Naive thymus-derived CD4-positive, alpha-beta T cell (primary cell): ENCODE measurements around the gene TSEN54. TPM values are rescaled to one million over a fixed set of nuclear protein-coding genes. Genes with fewer than 3 reads are reported as not detected.

Source experiments
- ATAC-seq: fragments of 150-1000 bp; cut with Tn5 transposase; 2 replicates; pipeline ENCODE4 v1.10.0; 2021; ENCODE audit warnings: mild to moderate bottlenecking, moderate library complexity
- CTCF ChIA-PET: fragments of 350-600 bp; sonication (Branson Sonifier 250); formaldehyde crosslinking; loops from one replicate; lab custom pipeline; 2021; ENCODE audit warnings: antibody characterized with exemption; lab: Charles Lee
- POLR2A ChIA-PET: fragments of 350-600 bp; sonication (Branson Sonifier 250); formaldehyde crosslinking; loops from one replicate; lab custom pipeline; 2021; ENCODE audit warnings: antibody characterized with exemption, inconsistent platforms; lab: Charles Lee
- DNase-seq, 9 donors: peaks; one replicate each; pipeline versions ENCODE4 v3.0.0 to v3.0.0-alpha.2; 2020 to 2022; ENCODE audit warnings: mixed read lengths in 1 of 9
- H3K27ac ChIP-seq: one replicate; pipeline ENCODE4 v1.7.0; 2013; ENCODE audit warnings: mild to moderate bottlenecking, low read depth, low read length, moderate library complexity
- H3K27me3 ChIP-seq, 2 donors: one replicate each; pipeline ENCODE4 v1.7.0; 2013; ENCODE audit warnings: low read length in 2 of 2, mild to moderate bottlenecking in 2 of 2, moderate library complexity in 2 of 2; ENCODE audit not compliant: control insufficient read depth in 2 of 2, insufficient read depth in 2 of 2
- H3K36me3 ChIP-seq, 3 experiments: 1 replicate in 2 of 3; 2 replicates in 1 of 3; pipeline ENCODE4 v1.7.0; 2013; ENCODE audit warnings: low read length in 3 of 3, mild to moderate bottlenecking in 3 of 3, moderate library complexity in 1 of 3; ENCODE audit not compliant: insufficient read depth in 3 of 3, control insufficient read depth in 2 of 3
- H3K4me1 ChIP-seq, 2 donors: one replicate each; pipeline ENCODE4 v1.7.0; 2013; ENCODE audit warnings: low read length in 2 of 2, mild to moderate bottlenecking in 2 of 2, moderate library complexity in 1 of 2; ENCODE audit not compliant: control insufficient read depth in 2 of 2, insufficient read depth in 2 of 2
- H3K4me3 ChIP-seq: 2 replicates; pipeline ENCODE4 v1.7.0; 2013; ENCODE audit warnings: mild to moderate bottlenecking, low read length
- H3K9me3 ChIP-seq, 3 experiments: 1 replicate in 2 of 3; 2 replicates in 1 of 3; pipeline ENCODE4 v1.7.0; 2013; ENCODE audit warnings: low read length in 3 of 3; ENCODE audit not compliant: control insufficient read depth in 2 of 3
- H3K27ac Mint-ChIP-seq, 9 donors: one replicate each; pipeline ENCODE4 v1.8.0; 2020 to 2022; ENCODE audit warnings: mixed read lengths in 9 of 9, mild to moderate bottlenecking in 8 of 9, moderate library complexity in 5 of 9, inconsistent platforms in 2 of 9
- H3K27me3 Mint-ChIP-seq, 5 donors: one replicate each; pipeline ENCODE4 v1.8.0; 2021 to 2022; ENCODE audit warnings: mixed read lengths in 5 of 5, mild to moderate bottlenecking in 1 of 5
- H3K36me3 Mint-ChIP-seq, 5 donors: one replicate each; pipeline ENCODE4 v1.8.0; 2020 to 2022; ENCODE audit warnings: mixed read lengths in 5 of 5, mild to moderate bottlenecking in 3 of 5, inconsistent platforms in 1 of 5
- H3K4me1 Mint-ChIP-seq, 7 donors: one replicate each; pipeline ENCODE4 v1.8.0; 2020 to 2022; ENCODE audit warnings: mixed read lengths in 7 of 7, mild to moderate bottlenecking in 3 of 7, inconsistent platforms in 1 of 7
- H3K4me3 Mint-ChIP-seq, 10 donors: one replicate each; pipeline ENCODE4 v1.8.0; 2020 to 2022; ENCODE audit warnings: mild to moderate bottlenecking in 10 of 10, mixed read lengths in 10 of 10, moderate library complexity in 6 of 10, inconsistent platforms in 2 of 10
- H3K9me3 Mint-ChIP-seq, 11 donors: one replicate each; pipeline ENCODE4 v1.8.0; 2020 to 2022; ENCODE audit warnings: mixed read lengths in 11 of 11, mild to moderate bottlenecking in 4 of 11, inconsistent platforms in 1 of 11, moderate library complexity in 1 of 11
- intact Hi-C, 2 donors: fragments of 100-400 bp; cut with micrococcal nuclease; formaldehyde crosslinking; loops; one replicate each; pipeline ENCODE4 v1.15.1; 2023
- polyA plus RNA-seq, 2 donors: library from polyadenylated mRNA; unstranded; fragments of 300-500 nt; fragmentation: Illumina TruSeq; gene quantifications; one replicate each; pipeline ENCODE4 v1.2.3, GENCODE V29; 2021
- total RNA-seq, 6 experiments: library from RNA in 5 of 6; stranded (reverse) in 5 of 6; gene quantifications; 1 replicate in 5 of 6; 2 replicates in 1 of 6; pipeline ENCODE4 v1.2.3 and lab custom pipeline; 2021 to 2026

The TSEN54 gene
- total and polyA plus RNA-seq, 7 experiments from 2014 or later: 36.2 to 85.0 (median 56.7) TPM

DNA sequence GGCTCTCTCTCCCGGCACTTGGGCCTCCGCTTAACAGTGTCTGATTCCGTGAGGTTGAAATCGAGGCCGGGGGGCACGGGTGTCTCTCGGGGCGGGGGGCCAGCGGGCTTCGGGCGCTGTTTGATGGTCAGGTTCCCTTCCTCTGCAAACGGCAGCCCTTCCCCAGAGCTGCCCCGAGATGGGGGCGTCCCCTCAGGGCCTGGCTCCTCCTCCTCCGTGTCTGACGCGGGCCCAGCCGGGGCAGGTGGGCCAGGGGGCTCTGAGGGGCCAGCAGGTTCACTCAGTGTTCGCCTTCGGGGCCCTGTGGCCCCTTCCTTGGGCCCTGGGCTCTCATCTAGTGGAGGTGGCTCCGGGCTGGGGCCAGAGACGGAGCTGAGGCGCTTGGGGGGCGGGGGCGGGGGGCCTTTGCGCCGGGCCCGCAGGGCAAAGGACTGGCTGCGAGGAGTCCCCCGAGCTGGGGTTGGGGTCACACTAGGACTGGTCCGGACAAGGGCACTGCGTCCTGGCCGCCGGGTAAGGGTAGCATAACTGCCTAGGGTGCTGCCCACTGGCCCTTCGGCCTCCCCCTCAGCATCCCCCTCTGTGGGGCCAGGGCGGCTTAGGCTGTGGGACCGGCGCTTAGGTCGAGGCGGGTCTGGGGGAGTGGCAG is 14.1 kb upstream of the TSEN54 start:
- Mint-ChIP-seq H3K4me1 (peaks cover 0 to 11% (median 7%) of the 10 kb centered on the region in 7 donors), H3K4me3 (no peak overlapping the region), H3K9me3 (no peaks in the 10 kb centered on the region), H3K27ac (no peak overlapping the region), H3K27me3 (no peaks in the 10 kb centered on the region), H3K36me3 (peaks cover 0 to 4% (median 3%) of the 10 kb centered on the region in 5 donors)
- H3K27ac ChIP-seq: no peak overlapping the region
- H3K9me3 ChIP-seq: no peaks in the 10 kb centered on the region
- H3K36me3 ChIP-seq: peaks cover 0 to 28% (median 0%) of the 10 kb centered on the region in 3 experiments
- ChIA-PET CTCF (interaction anchor here (1.0 to 1.3 kb wide), 2 partner anchors 25 to 27 kb away, joined by 3 to 4 read pairs; no protein-coding TSS in a partner anchor), POLR2A (interaction anchor here (1.1 to 1.2 kb wide), 2 partner anchors 8 to 46 kb away, joined by 3 to 4 read pairs; partner anchors contain the start of gene TMEM94)
- DNase-seq: no peak
- ATAC-seq: no peak
- H3K27me3 ChIP-seq: no peaks in the 10 kb centered on the region
- no peak overlapping the region for H3K4me3 ChIP-seq
- intact Hi-C loops: no loop called here
- peaks cover 0 to 7% of the 10 kb centered on the region in 2 donors for H3K4me1 ChIP-seq

DNA sequence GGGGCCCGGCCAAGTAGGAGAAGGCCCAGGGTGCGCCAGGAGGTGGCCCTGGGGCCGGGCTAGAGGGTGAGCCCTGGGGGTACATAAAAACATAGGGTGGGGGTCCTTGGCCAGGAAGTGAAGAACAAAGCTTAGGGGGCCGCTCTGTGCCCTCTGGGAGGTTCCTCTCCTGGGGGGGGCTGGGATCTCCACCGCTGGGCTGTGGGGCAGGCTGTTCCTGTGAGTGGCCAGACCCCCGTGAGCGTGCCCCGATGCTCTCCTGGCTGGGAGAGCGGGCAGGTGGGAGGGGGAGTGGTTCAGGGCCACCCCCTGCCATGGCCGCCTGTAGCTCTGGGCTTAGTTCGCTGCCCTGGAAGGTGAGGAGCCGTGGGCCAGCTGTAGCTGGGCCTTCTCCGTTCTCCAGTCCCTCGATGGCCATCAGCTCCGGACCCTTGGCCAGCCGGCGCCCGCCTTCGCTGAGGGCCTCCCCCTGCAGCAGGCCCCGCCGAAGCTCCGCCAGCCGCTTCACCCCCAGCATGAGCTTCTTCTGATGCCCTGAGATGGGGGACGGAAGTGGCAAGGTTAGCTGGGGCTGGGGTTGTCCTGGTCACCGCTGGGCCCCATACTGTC is 13.5 kb upstream of the TSEN54 start:
- ChIA-PET CTCF (interaction anchor here (1.0 to 1.3 kb wide), 2 partner anchors 25 to 26 kb away, joined by 3 to 4 read pairs; no protein-coding TSS in a partner anchor), POLR2A (interaction anchor here (1.1 to 1.5 kb wide), 2 partner anchors 16 to 47 kb away, joined by 4 read pairs; partner anchors contain the start of gene TMEM94)
- Histone ChIP-seq H3K9me3 (no peaks in the 10 kb centered on the region), H3K4me3 (no peak overlapping the region), H3K36me3 (peaks cover 0 to 24% (median 0%) of the 10 kb centered on the region in 3 experiments), H3K4me1 (peaks cover 0 to 5% of the 10 kb centered on the region in 2 donors), H3K27ac (no peak overlapping the region), H3K27me3 (no peaks in the 10 kb centered on the region)
- Mint-ChIP-seq H3K4me3 (no peak overlapping the region), H3K4me1 (peaks cover 0 to 6% (median 4%) of the 10 kb centered on the region in 7 donors), H3K36me3 (peaks cover 0 to 2% (median 0%) of the 10 kb centered on the region in 5 donors), H3K9me3 (no peaks in the 10 kb centered on the region), H3K27ac (no peak overlapping the region), H3K27me3 (no peaks in the 10 kb centered on the region)
- ATAC-seq (no peak), DNase-seq (no peak)
- intact Hi-C loops: no loop called here

DNA sequence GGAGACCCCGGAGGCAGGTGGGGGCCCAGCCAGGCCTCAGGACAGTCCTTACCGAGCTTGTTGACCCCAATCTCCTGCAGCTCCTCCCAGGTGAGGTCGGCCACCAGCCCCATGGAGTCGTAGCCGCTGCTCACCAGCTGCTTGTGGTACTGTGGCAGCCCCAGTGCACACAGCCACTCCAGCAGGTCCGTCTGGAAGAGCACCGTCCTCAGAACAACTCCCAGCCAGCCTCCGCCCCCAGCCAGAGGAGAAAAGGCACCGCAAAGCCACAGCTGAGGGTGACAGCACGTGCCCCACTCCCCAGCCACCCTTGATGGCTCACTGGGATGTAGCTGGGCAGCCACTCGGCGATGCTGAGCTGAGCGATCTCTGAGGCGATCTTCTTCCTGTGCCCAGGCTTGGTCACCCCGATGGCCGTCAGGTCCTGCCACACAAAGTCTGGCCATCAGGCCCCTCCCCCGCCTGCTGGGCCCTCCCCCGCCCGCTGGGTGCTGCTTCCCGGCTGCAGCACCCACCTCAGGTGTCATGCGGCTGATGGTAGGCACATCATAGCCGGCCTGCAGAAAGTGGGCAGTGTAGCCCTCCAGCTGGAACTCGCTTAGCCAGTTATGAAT is 12.9 kb upstream of the TSEN54 start:
- no peaks in the 10 kb centered on the region for H3K9me3 Mint-ChIP-seq
- no peak overlapping the region for H3K4me3 Mint-ChIP-seq
- Histone ChIP-seq H3K4me3 (no peak overlapping the region), H3K36me3 (peaks cover 0 to 18% (median 0%) of the 10 kb centered on the region in 3 experiments), H3K9me3 (no peaks in the 10 kb centered on the region), H3K27me3 (no peaks in the 10 kb centered on the region), H3K27ac (no peak overlapping the region), H3K4me1 (no peaks in the 10 kb centered on the region)
- DNase-seq (no peak), ATAC-seq (no peak)
- CTCF ChIA-PET: interaction anchor here (1.0 to 1.3 kb wide), 2 partner anchors 24 to 26 kb away, joined by 3 to 4 read pairs; no protein-coding TSS in a partner anchor
- no peaks in the 10 kb centered on the region for H3K36me3 Mint-ChIP-seq
- POLR2A ChIA-PET: interaction anchor here (1.1 to 1.5 kb wide), 2 partner anchors 16 to 47 kb away, joined by 4 read pairs; partner anchors contain the start of gene TMEM94
- peaks cover 0 to 4% (median 0%) of the 10 kb centered on the region in 7 donors for H3K4me1 Mint-ChIP-seq
- H3K27me3 Mint-ChIP-seq: no peaks in the 10 kb centered on the region
- H3K27ac Mint-ChIP-seq: no peak overlapping the region
- intact Hi-C loops: no loop called here

DNA sequence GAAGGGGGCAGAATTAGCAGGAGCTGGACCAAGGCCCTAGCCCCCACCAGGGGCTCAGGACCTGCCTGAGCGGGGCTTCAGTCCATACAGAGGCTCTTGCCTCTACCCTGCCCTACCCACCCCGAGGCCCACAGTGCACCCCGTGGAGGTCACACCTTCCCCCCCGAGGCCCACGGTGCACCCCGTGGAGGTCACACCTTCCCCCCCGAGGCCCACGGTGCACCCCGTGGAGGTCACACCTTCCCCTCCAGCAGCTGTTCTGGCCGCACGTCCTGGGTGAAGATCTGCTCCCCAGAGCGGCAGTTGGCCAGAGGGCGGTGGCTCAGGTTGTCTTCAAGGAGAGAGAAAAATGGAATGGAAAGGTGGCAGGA is 12.4 kb upstream of the TSEN54 start:
- ChIA-PET CTCF (no interaction called here), POLR2A (interaction anchor here (1.5 kb wide), 1 partner anchor 17 kb away, joined by 4 read pairs; no protein-coding TSS in a partner anchor)
- intact Hi-C loops: loop anchor here in 1 of 2 donors (1.0 to 2.0 kb wide), 2 partner anchors 21 to 59 kb away; partner anchors contain the start of gene LLGL2
- Histone ChIP-seq H3K36me3 (peaks cover 0 to 13% (median 0%) of the 10 kb centered on the region in 3 experiments), H3K4me3 (no peak overlapping the region), H3K27me3 (no peaks in the 10 kb centered on the region), H3K4me1 (no peaks in the 10 kb centered on the region), H3K9me3 (no peaks in the 10 kb centered on the region), H3K27ac (no peak overlapping the region)
- Mint-ChIP-seq H3K27ac (no peak overlapping the region), H3K4me1 (peaks cover 0 to 2% (median 0%) of the 10 kb centered on the region in 7 donors), H3K27me3 (no peaks in the 10 kb centered on the region), H3K36me3 (no peaks in the 10 kb centered on the region), H3K9me3 (no peaks in the 10 kb centered on the region), H3K4me3 (no peak overlapping the region)
- peak; percentile 60 for ATAC-seq
- DNase-seq: no peak

DNA sequence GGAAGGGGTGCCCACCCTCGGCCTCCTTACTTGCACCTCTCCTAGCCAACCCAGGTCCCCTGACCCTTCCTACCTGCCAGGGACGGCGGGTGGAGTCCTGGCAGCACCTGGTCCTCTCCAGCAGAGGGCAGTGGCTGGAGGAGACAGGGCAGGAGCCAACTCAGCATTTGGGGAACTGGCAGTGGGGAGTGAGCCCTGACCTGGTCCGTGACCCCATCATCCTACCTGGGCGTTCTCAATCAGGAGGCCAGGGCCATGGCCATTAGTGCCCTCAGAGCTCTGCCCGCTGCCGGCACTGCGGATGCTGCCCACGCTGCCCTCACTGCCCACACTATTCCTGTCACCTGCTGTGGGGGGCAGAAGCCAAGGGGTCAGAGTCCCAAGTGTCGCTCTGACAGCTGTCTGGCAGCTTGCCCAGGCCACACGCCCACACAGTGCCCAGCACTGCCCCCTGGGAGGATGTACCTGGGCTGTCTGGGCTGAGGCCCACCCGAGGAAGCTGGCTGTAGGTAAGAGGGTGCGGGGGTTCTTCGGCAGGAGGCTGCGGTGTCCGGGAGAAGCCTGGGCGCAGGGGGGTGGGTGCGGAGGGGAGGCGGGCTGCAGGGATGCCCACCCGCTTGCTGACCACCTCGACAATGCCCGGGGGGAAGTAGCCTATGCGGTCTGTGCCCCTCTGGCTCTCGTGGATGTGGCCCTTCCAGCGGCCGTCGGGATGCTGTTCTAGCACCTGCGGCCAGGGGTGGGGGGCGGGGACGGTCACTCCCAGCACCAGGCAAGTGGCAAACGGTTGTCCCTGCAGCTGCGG is 11.8 kb upstream of the TSEN54 start:
- DNase-seq (peak in 4 of 9 donors; percentile 26 to 41 (median 38)), ATAC-seq (peak; percentile 73)
- Mint-ChIP-seq H3K27ac (no peak overlapping the region), H3K9me3 (no peaks in the 10 kb centered on the region), H3K4me1 (peaks cover 0 to 2% (median 0%) of the 10 kb centered on the region in 7 donors), H3K4me3 (no peak overlapping the region), H3K27me3 (no peaks in the 10 kb centered on the region), H3K36me3 (no peaks in the 10 kb centered on the region)
- CTCF ChIA-PET: interaction anchor here (1.6 kb wide), 1 partner anchor 14 kb away, joined by 4 read pairs; no protein-coding TSS in a partner anchor
- POLR2A ChIA-PET: interaction anchor here (1.0 to 1.5 kb wide), 2 partner anchors 17 to 516 kb away, joined by 3 to 4 read pairs; no protein-coding TSS in a partner anchor
- H3K4me1 ChIP-seq: no peaks in the 10 kb centered on the region
- no peaks in the 10 kb centered on the region for H3K27me3 ChIP-seq
- H3K27ac ChIP-seq: no peak overlapping the region
- no peaks in the 10 kb centered on the region for H3K9me3 ChIP-seq
- intact Hi-C loops: loop anchor here in 1 of 2 donors (1.0 to 2.0 kb wide), 2 partner anchors 21 to 58 kb away; partner anchors contain the start of gene LLGL2
- H3K36me3 ChIP-seq: peaks cover 0 to 7% (median 0%) of the 10 kb centered on the region in 3 experiments
- no peak overlapping the region for H3K4me3 ChIP-seq

DNA sequence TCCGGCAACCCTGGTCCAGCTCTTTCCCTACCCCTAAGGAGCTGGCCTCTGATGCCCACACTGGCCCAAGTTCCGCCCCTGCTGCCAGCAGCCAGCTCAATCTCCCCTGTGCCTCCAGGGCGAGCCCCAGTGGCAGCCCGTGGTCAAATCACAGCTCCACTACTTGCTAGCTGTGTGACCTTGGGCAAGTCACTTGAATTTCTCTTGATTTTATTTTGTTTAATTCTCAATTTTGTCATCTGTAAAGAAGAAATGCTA is 11.2 kb upstream of the TSEN54 start:
- ATAC-seq (no peak), DNase-seq (no peak)
- Histone ChIP-seq H3K4me3 (no peak overlapping the region), H3K9me3 (no peaks in the 10 kb centered on the region), H3K27ac (no peak overlapping the region), H3K4me1 (no peaks in the 10 kb centered on the region), H3K27me3 (no peaks in the 10 kb centered on the region), H3K36me3 (peaks cover 0 to 2% (median 0%) of the 10 kb centered on the region in 3 experiments)
- H3K36me3 Mint-ChIP-seq: no peaks in the 10 kb centered on the region
- H3K9me3 Mint-ChIP-seq: no peaks in the 10 kb centered on the region
- peaks cover 0 to 3% (median 0%) of the 10 kb centered on the region in 7 donors for H3K4me1 Mint-ChIP-seq
- H3K4me3 Mint-ChIP-seq: no peak overlapping the region
- CTCF ChIA-PET: interaction anchor here (1.6 kb wide), 1 partner anchor 13 kb away, joined by 4 read pairs; no protein-coding TSS in a partner anchor
- no peaks in the 10 kb centered on the region for H3K27me3 Mint-ChIP-seq
- intact Hi-C loops: loop anchor here in 1 of 2 donors (2.0 kb wide), 1 partner anchor 58 kb away; no protein-coding TSS in a partner anchor
- POLR2A ChIA-PET: interaction anchor here (1.0 kb wide), 1 partner anchor 516 kb away, joined by 3 read pairs; no protein-coding TSS in a partner anchor
- no peak overlapping the region for H3K27ac Mint-ChIP-seq
